Nephron (organoid): ENCODE measurements around the gene PHYHD1.

Experiments used
- H3K27ac Mint-ChIP-seq, 3 experiments: 2 replicates each; pipeline ENCODE4 v1.8.0; 2020; ENCODE audit warnings: mixed read lengths in 3 of 3, mild to moderate bottlenecking in 2 of 3, moderate library complexity in 1 of 3
- H3K27me3 Mint-ChIP-seq: 2 replicates; pipeline ENCODE4 v1.8.0; 2021; ENCODE audit warnings: low read depth, mild to moderate bottlenecking, moderate library complexity, mixed read lengths
- H3K36me3 Mint-ChIP-seq: 2 replicates; pipeline ENCODE4 v1.8.0; 2020; ENCODE audit warnings: low read depth, mixed read lengths
- H3K4me1 Mint-ChIP-seq: 2 replicates; pipeline ENCODE4 v1.8.0; 2020; ENCODE audit warnings: mixed read lengths
- H3K4me3 Mint-ChIP-seq, 3 experiments: 2 replicates each; pipeline ENCODE4 v1.8.0; 2020; ENCODE audit warnings: mild to moderate bottlenecking in 3 of 3, mixed read lengths in 3 of 3, moderate library complexity in 2 of 3
- H3K9me3 Mint-ChIP-seq: 2 replicates; pipeline ENCODE4 v1.8.0; 2020; ENCODE audit warnings: mixed read lengths
- TF ChIP-seq, protein P1 (sequence below), 3 experiments: fragments of 200-600 bp; sonication (generic); IDR thresholded peaks; one replicate each; pipeline ENCODE4 v1.5.0; 2021; ENCODE audit warnings: antibody characterized with exemption in 3 of 3; ENCODE audit not compliant: unreplicated experiment in 3 of 3

The PHYHD1 gene

GRCh38 chr9:128902351-128903078 lies 18.3 kb upstream of the PHYHD1 start:
- Mint-ChIP-seq H3K4me1 (no peaks in the 10 kb centered on the region), H3K27me3 (peaks cover 3% of the 10 kb centered on the region), H3K9me3 (no peaks in the 10 kb centered on the region), H3K36me3 (peaks cover 13% of the 10 kb centered on the region), H3K27ac (no peak overlapping the region), H3K4me3 (no peak overlapping the region)
- TF ChIP-seq, protein P1, sequence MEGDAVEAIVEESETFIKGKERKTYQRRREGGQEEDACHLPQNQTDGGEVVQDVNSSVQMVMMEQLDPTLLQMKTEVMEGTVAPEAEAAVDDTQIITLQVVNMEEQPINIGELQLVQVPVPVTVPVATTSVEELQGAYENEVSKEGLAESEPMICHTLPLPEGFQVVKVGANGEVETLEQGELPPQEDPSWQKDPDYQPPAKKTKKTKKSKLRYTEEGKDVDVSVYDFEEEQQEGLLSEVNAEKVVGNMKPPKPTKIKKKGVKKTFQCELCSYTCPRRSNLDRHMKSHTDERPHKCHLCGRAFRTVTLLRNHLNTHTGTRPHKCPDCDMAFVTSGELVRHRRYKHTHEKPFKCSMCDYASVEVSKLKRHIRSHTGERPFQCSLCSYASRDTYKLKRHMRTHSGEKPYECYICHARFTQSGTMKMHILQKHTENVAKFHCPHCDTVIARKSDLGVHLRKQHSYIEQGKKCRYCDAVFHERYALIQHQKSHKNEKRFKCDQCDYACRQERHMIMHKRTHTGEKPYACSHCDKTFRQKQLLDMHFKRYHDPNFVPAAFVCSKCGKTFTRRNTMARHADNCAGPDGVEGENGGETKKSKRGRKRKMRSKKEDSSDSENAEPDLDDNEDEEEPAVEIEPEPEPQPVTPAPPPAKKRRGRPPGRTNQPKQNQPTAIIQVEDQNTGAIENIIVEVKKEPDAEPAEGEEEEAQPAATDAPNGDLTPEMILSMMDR (IDR thresholded peaks at IDR 0.05; ENCODE audit: unreplicated experiment in 3 of 3) = no peak

- TF ChIP-seq, protein P1 (IDR thresholded peaks at IDR 0.05; ENCODE audit: unreplicated experiment in 3 of 3) = no peak
- Mint-ChIP-seq H3K4me3 (no peak overlapping the region), H3K9me3 (no peaks in the 10 kb centered on the region), H3K36me3 (peaks cover 14% of the 10 kb centered on the region), H3K4me1 (no peaks in the 10 kb centered on the region), H3K27me3 (peaks cover 3% of the 10 kb centered on the region), H3K27ac (no peak overlapping the region)
These were observed 17.7 kb upstream of the PHYHD1 start for GRCh38 chr9:128903079-128903461.

GRCh38 chr9:128903871-128904620 lies 16.7 kb upstream of the PHYHD1 start:
- H3K9me3 Mint-ChIP-seq = no peaks in the 10 kb centered on the region
- H3K4me1 Mint-ChIP-seq = peaks cover 4% of the 10 kb centered on the region
- H3K27ac Mint-ChIP-seq = no peak overlapping the region
- H3K36me3 Mint-ChIP-seq = peaks cover 19% of the 10 kb centered on the region
- H3K27me3 Mint-ChIP-seq = no peaks in the 10 kb centered on the region
- TF ChIP-seq, protein P1 (IDR thresholded peaks at IDR 0.05; ENCODE audit: unreplicated experiment in 3 of 3) = no peak
- no peak overlapping the region for H3K4me3 Mint-ChIP-seq

DNA sequence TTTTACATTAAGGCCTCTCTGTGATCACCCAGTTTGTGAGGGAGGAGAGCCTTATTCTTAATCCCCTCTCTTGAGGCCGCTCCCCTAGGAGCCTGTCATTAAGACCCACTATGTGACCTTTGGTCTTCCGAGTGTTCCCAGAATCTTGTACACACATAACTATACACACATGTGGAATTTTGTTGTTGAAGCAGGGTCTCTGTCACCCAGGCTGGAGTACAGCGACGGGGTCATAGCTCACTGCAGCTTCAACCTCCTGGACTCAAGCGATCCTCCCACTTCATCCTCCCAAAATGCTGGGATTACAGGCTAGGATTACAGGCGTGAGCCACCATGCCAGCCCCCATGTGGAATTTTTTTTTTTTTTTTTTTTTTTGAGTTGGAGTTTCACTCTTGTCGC lies 14.8 kb upstream of the PHYHD1 start:
- no peaks in the 10 kb centered on the region for H3K27me3 Mint-ChIP-seq
- H3K27ac Mint-ChIP-seq = no peak overlapping the region
- no peaks in the 10 kb centered on the region for H3K9me3 Mint-ChIP-seq
- peaks cover 7% of the 10 kb centered on the region for H3K4me1 Mint-ChIP-seq
- H3K36me3 Mint-ChIP-seq = peaks cover 32% of the 10 kb centered on the region
- H3K4me3 Mint-ChIP-seq = no peak overlapping the region
- TF ChIP-seq, protein P1 (IDR thresholded peaks at IDR 0.05; ENCODE audit: unreplicated experiment in 3 of 3) = no peak

- no peaks in the 10 kb centered on the region for H3K27me3 Mint-ChIP-seq
- peak overlapping the region in 2 of 3 experiments; percentile 28 to 44 for H3K27ac Mint-ChIP-seq
- H3K9me3 Mint-ChIP-seq = no peaks in the 10 kb centered on the region
- TF ChIP-seq, protein P1 (IDR thresholded peaks at IDR 0.05; ENCODE audit: unreplicated experiment in 3 of 3) = no peak
- peaks cover 35% of the 10 kb centered on the region for H3K36me3 Mint-ChIP-seq
- no peak overlapping the region for H3K4me3 Mint-ChIP-seq
- H3K4me1 Mint-ChIP-seq = peaks cover 7% of the 10 kb centered on the region
These were observed 14.0 kb upstream of the PHYHD1 start for GRCh38 chr9:128906741-128907140.
